LNCaP clone FGC (cell line): ENCODE data around the gene GNPDA1.

Experiments
- DNase-seq: peaks from one replicate; pipeline ENCODE4 v3.0.0-alpha.2; 2011; ENCODE audit warnings: low read depth
- H3K4me3 ChIP-seq: 2 replicates; pipeline ENCODE4 v1.5.1; 2011; ENCODE audit warnings: mild to moderate bottlenecking, low read depth, low read length, control low read depth
- TF ChIP-seq, protein P1 (sequence below): IDR thresholded peaks from 2 replicates; pipeline ENCODE4 v1.5.1; 2012; ENCODE audit warnings: mild to moderate bottlenecking; ENCODE audit not compliant: control insufficient read depth, insufficient read depth; ENCODE audit errors: extremely low read depth

GNPDA1 gene

GRCh38 chr5:142011572-142012185, 1.1 kb downstream of the GNPDA1 start:
- H3K4me3 ChIP-seq = no peak overlapping the region; the same call in 1 of the 2 replicates
- TF ChIP-seq, protein P1, sequence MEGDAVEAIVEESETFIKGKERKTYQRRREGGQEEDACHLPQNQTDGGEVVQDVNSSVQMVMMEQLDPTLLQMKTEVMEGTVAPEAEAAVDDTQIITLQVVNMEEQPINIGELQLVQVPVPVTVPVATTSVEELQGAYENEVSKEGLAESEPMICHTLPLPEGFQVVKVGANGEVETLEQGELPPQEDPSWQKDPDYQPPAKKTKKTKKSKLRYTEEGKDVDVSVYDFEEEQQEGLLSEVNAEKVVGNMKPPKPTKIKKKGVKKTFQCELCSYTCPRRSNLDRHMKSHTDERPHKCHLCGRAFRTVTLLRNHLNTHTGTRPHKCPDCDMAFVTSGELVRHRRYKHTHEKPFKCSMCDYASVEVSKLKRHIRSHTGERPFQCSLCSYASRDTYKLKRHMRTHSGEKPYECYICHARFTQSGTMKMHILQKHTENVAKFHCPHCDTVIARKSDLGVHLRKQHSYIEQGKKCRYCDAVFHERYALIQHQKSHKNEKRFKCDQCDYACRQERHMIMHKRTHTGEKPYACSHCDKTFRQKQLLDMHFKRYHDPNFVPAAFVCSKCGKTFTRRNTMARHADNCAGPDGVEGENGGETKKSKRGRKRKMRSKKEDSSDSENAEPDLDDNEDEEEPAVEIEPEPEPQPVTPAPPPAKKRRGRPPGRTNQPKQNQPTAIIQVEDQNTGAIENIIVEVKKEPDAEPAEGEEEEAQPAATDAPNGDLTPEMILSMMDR = no peak
- no peak for DNase-seq

DNA sequence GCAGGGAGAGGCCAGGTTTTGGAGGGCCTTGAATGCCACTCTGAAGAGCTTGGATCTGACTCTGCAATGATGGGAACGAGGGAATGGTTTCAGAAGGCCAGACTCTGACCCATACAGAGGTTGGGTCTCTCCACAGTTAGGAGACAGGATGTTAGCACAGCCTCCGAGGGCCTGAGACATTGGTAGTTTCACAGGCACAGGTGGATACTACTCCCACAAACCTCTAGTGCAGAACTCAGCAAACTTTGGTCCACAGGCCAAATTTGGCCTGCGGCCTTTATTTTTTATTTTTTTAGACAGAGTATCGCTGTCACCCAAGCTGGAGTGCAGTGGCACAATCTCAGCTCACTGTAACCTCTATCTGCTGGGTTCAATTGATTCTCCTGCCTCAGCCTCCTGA, 2.9 kb downstream of the GNPDA1 start:
- no peak overlapping the region for H3K4me3 ChIP-seq
- no peak for DNase-seq
- TF ChIP-seq, protein P1 = no peak

- TF ChIP-seq, protein P1 = no peak
- no peak overlapping the region for H3K4me3 ChIP-seq
- DNase-seq = no peak
Measured at GRCh38 chr5:142008813-142009212, 4.0 kb downstream of the GNPDA1 start.

- no peak overlapping the region for H3K4me3 ChIP-seq
- no peak for DNase-seq
- TF ChIP-seq, protein P1 = no peak
Measured at GRCh38 chr5:142007237-142007544, 5.6 kb downstream of the GNPDA1 start.

- no peak for DNase-seq
- TF ChIP-seq, protein P1 = no peak
- no peak overlapping the region for H3K4me3 ChIP-seq
Measured at GRCh38 chr5:142006363-142007236, 6.2 kb downstream of the GNPDA1 start.

DNA sequence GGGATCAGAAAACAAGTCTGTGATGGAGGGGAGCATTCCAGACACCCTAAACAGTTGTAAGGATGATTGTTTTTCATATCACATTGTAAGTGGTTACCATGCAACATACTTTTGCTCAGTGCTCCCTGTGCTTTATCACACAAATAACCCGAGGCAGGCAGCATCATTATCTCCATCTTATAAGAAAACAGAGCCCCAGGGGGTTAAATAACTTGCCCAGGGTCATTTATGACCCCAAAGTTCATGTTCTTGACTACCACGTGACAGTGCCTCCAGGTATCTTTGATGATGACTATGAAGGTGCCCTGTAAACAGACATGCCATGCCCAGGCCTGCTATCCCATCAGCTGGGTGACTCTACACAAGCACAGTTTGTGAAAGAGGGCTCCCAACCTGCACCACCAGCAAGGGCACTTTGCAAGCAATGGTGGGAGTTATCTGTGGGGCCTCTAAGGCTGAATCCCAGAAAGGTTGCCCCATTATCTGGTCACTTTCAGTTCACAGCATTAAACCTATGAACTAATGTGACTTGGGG, 9.5 kb downstream of the GNPDA1 start:
- H3K4me3 ChIP-seq = no peak overlapping the region
- TF ChIP-seq, protein P1 = no peak
- no peak for DNase-seq
